HEK293 (cell line): ENCODE data around the gene RAB6A.
A peak's percentile ranks its signal among the peaks of the same experiment; 100 is the strongest.

Experiments
- CTCF ChIA-PET: fragments of 350-600 bp; formaldehyde crosslinking; extraction: SDS; loops from one replicate; lab custom pipeline; 2021; ENCODE audit warnings: antibody characterized with exemption; lab: Yijun Ruan, JAX
- POLR2A ChIA-PET: fragments of 300-600 bp; formaldehyde crosslinking; extraction: SDS; loops from one replicate; lab custom pipeline; 2020; ENCODE audit warnings: antibody characterized with exemption, inconsistent platforms; lab: Yijun Ruan, JAX
- H3K27ac ChIP-seq: fragments of 200-500 bp; sonication (Bioruptor generic); 2 replicates; pipeline ENCODE4 v1.5.1; 2014; ENCODE audit warnings: low read depth, low read length, control low read depth, inconsistent platforms; ENCODE audit errors: extremely low read depth
- H3K36me3 ChIP-seq, 2 experiments: fragments of 200-500 bp in 1 of 2; sonication (Bioruptor generic) in 1 of 2; 1 replicate in 1 of 2; 2 replicates in 1 of 2; pipeline ENCODE4 v1.5.1; 2014 to 2017; ENCODE audit warnings: inconsistent platforms in 2 of 2, low read length in 2 of 2; ENCODE audit not compliant: control insufficient read depth in 2 of 2, insufficient read depth in 1 of 2
- H3K4me1 ChIP-seq: fragments of 200-500 bp; sonication (Bioruptor generic); 2 replicates; pipeline ENCODE4 v1.5.1; 2014; ENCODE audit warnings: mild to moderate bottlenecking, low read length, inconsistent platforms; ENCODE audit not compliant: control insufficient read depth, insufficient read depth
- H3K4me3 ChIP-seq: 2 replicates; pipeline ENCODE4 v1.5.1; 2011; ENCODE audit warnings: low read depth, mild to moderate bottlenecking, control low read depth, low read length, moderate library complexity
- H3K9me3 ChIP-seq: fragments of 200-500 bp; sonication (Bioruptor generic); 2 replicates; pipeline ENCODE4 v1.5.1; 2014; ENCODE audit warnings: low read depth, low read length, inconsistent platforms; ENCODE audit not compliant: control insufficient read depth, insufficient read depth
- IKZF3 ChIP-seq: fragments of 450-650 bp; IDR thresholded peaks from 2 replicates; pipeline ENCODE4 v1.5.0; 2018; ENCODE audit warnings: missing biosample characterization, mild to moderate bottlenecking, missing genetic modification characterization, moderate library complexity
- ZBTB21 ChIP-seq: fragments of 450-650 bp; formaldehyde crosslinking; IDR thresholded peaks from 2 replicates; pipeline ENCODE4 v1.5.1; 2017; ENCODE audit warnings: missing biosample characterization, missing genetic modification characterization
- ZNF302 ChIP-seq: fragments of 450-650 bp; formaldehyde crosslinking; IDR thresholded peaks from 2 replicates; pipeline ENCODE4 v1.5.1; 2016; ENCODE audit warnings: missing biosample characterization, missing genetic modification characterization, low read depth
- ZNF311 ChIP-seq: fragments of 450-650 bp; formaldehyde crosslinking; IDR thresholded peaks from 2 replicates; pipeline ENCODE4 v1.5.1; 2017; ENCODE audit warnings: missing biosample characterization, missing genetic modification characterization, borderline replicate concordance
- ZNF555 ChIP-seq: fragments of 450-650 bp; formaldehyde crosslinking; conservative IDR thresholded peaks from 2 replicates; pipeline ENCODE4 v1.5.1; 2017; ENCODE audit warnings: missing biosample characterization, mild to moderate bottlenecking, missing genetic modification characterization, inconsistent platforms
- ZNF626 ChIP-seq: fragments of 450-650 bp; sonication (Bioruptor Pico); formaldehyde crosslinking; IDR thresholded peaks from 2 replicates; pipeline ENCODE4 v1.5.1; 2018; ENCODE audit warnings: missing biosample characterization, missing genetic modification characterization, inconsistent platforms
- ZNF664 ChIP-seq: fragments of 450-650 bp; formaldehyde crosslinking; IDR thresholded peaks from 2 replicates; pipeline ENCODE4 v1.5.1; 2016; ENCODE audit warnings: missing biosample characterization, missing genetic modification characterization
- TF ChIP-seq, protein P1 (sequence below): fragments of 450-650 bp; formaldehyde crosslinking; conservative IDR thresholded peaks from 2 replicates; pipeline ENCODE4 v1.5.1; 2016; ENCODE audit warnings: low read depth, missing biosample characterization, missing genetic modification characterization
- TF ChIP-seq, protein P2 (sequence below): fragments of 450-650 bp; formaldehyde crosslinking; IDR thresholded peaks from 2 replicates; pipeline ENCODE4 v1.5.1; 2017; ENCODE audit warnings: missing biosample characterization, missing genetic modification characterization
- TF ChIP-seq, protein P3 (sequence below): fragments of 450-650 bp; formaldehyde crosslinking; IDR thresholded peaks from 2 replicates; pipeline ENCODE4 v1.5.1; 2016; ENCODE audit warnings: missing biosample characterization, missing genetic modification characterization
- TF ChIP-seq, protein P4 (sequence below): fragments of 450-650 bp; formaldehyde crosslinking; IDR thresholded peaks from 2 replicates; pipeline ENCODE4 v1.5.1; 2016; ENCODE audit warnings: missing biosample characterization, missing genetic modification characterization

Gene RAB6A

DNA sequence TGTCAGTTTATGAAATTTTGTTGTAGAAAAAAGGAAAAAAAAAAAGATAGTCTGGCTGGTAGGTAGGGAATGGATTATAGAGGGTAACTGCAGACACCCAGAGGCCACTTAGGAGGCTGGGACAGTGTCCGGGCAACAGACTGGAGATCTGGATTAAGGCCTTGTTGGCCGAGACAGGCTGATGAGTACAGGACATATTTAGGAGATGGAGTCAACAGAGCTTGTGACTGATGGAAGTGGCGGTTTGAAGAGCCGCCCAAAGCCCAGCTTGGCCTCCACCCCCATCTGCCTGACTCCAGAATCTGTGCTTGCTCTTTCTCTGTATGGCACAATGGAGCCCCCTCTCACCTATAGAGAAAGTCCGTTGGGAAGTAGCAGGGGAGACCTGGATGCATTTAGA is 106.9 kb downstream of the RAB6A start (continued):
- TF ChIP-seq, protein P1, sequence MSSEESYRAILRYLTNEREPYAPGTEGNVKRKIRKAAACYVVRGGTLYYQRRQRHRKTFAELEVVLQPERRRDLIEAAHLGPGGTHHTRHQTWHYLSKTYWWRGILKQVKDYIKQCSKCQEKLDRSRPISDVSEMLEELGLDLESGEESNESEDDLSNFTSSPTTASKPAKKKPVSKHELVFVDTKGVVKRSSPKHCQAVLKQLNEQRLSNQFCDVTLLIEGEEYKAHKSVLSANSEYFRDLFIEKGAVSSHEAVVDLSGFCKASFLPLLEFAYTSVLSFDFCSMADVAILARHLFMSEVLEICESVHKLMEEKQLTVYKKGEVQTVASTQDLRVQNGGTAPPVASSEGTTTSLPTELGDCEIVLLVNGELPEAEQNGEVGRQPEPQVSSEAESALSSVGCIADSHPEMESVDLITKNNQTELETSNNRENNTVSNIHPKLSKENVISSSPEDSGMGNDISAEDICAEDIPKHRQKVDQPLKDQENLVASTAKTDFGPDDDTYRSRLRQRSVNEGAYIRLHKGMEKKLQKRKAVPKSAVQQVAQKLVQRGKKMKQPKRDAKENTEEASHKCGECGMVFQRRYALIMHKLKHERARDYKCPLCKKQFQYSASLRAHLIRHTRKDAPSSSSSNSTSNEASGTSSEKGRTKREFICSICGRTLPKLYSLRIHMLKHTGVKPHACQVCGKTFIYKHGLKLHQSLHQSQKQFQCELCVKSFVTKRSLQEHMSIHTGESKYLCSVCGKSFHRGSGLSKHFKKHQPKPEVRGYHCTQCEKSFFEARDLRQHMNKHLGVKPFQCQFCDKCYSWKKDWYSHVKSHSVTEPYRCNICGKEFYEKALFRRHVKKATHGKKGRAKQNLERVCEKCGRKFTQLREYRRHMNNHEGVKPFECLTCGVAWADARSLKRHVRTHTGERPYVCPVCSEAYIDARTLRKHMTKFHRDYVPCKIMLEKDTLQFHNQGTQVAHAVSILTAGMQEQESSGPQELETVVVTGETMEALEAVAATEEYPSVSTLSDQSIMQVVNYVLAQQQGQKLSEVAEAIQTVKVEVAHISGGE (tag by site-specific recombination): no peak
- TF ChIP-seq IKZF3 (tag by site-specific recombination) (no peak), ZNF311 (tag by site-specific recombination) (no peak), ZNF555 (tag by site-specific recombination) (no peak), ZNF302 (tag by site-specific recombination) (no peak), ZBTB21 (tag by site-specific recombination) (no peak)
- TF ChIP-seq, protein P2, sequence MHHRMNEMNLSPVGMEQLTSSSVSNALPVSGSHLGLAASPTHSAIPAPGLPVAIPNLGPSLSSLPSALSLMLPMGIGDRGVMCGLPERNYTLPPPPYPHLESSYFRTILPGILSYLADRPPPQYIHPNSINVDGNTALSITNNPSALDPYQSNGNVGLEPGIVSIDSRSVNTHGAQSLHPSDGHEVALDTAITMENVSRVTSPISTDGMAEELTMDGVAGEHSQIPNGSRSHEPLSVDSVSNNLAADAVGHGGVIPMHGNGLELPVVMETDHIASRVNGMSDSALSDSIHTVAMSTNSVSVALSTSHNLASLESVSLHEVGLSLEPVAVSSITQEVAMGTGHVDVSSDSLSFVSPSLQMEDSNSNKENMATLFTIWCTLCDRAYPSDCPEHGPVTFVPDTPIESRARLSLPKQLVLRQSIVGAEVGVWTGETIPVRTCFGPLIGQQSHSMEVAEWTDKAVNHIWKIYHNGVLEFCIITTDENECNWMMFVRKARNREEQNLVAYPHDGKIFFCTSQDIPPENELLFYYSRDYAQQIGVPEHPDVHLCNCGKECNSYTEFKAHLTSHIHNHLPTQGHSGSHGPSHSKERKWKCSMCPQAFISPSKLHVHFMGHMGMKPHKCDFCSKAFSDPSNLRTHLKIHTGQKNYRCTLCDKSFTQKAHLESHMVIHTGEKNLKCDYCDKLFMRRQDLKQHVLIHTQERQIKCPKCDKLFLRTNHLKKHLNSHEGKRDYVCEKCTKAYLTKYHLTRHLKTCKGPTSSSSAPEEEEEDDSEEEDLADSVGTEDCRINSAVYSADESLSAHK (tag by site-specific recombination): no peak
- TF ChIP-seq, protein P3, sequence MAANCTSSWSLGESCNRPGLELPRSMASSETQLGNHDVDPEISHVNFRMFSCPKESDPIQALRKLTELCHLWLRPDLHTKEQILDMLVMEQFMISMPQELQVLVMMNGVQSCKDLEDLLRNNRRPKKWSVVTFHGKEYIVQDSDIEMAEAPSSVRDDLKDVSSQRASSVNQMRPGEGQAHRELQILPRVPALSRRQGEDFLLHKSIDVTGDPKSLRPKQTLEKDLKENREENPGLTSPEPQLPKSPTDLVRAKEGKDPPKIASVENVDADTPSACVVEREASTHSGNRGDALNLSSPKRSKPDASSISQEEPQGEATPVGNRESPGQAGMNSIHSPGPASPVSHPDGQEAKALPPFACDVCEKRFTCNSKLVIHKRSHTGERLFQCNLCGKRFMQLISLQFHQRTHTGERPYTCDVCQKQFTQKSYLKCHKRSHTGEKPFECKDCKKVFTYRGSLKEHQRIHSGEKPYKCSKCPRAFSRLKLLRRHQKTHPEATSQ (tag by site-specific recombination): no peak
- TF ChIP-seq, protein P4, sequence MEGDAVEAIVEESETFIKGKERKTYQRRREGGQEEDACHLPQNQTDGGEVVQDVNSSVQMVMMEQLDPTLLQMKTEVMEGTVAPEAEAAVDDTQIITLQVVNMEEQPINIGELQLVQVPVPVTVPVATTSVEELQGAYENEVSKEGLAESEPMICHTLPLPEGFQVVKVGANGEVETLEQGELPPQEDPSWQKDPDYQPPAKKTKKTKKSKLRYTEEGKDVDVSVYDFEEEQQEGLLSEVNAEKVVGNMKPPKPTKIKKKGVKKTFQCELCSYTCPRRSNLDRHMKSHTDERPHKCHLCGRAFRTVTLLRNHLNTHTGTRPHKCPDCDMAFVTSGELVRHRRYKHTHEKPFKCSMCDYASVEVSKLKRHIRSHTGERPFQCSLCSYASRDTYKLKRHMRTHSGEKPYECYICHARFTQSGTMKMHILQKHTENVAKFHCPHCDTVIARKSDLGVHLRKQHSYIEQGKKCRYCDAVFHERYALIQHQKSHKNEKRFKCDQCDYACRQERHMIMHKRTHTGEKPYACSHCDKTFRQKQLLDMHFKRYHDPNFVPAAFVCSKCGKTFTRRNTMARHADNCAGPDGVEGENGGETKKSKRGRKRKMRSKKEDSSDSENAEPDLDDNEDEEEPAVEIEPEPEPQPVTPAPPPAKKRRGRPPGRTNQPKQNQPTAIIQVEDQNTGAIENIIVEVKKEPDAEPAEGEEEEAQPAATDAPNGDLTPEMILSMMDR (tag by site-specific recombination): no peak

DNA sequence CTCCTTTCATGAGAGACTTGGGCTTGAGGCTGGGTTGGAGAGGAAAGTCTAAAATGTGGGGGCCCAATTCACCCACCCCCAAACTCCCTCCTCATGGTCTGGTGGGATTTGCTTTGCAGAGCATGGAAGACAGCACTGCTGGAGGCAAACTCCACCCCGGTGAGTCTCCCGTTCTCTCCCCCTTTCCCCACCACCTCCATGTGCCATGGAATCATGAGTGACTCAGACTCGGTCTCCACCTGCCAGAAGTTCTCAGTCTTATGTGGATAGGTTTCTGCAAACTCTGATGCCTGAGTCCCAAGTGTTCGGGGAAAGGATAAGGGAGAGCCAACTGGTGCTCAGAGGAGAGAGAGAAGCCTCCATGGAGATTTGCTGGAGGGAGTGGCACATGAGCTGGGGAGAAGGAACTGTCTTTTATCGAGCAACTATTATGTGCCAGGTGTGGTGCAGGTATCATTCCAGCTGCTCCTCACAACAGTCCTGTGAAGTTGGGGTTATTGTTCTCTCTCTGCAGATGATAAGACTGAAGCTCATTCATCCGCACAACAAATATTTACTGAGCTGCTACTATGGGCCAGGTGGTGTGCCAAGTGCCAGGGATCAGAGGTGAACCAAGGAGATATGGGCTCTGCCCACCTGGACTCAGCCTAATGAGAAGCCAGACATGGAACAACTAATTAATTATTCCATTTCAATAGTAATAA is 107.9 kb downstream of the RAB6A start:
- H3K27ac ChIP-seq: no peak overlapping the region
- H3K36me3 ChIP-seq: peaks cover 0 to 3% of the 10 kb centered on the region in 2 experiments; a peak in 1 of 3 replicates
- TF ChIP-seq ZNF626 (tag by site-specific recombination) (no peak), ZNF664 (tag by site-specific recombination) (peak; percentile 54; the same call in 1 of the 2 replicates)
- POLR2A ChIA-PET: interaction anchor here (0.5 kb wide), 2 partner anchors 203 to 206 kb away, joined by 4 to 7 read pairs; no protein-coding TSS in a partner anchor
- CTCF ChIA-PET: interaction anchor here (0.6 to 0.7 kb wide), 2 partner anchors 249 to 253 kb away, joined by 3 read pairs; no protein-coding TSS in a partner anchor
- H3K4me3 ChIP-seq: no peak overlapping the region
- no peaks in the 10 kb centered on the region for H3K9me3 ChIP-seq
- H3K4me1 ChIP-seq: no peaks in the 10 kb centered on the region
